ENCODE data around the gene ASB11. TPM values are rescaled to one million over a fixed set of nuclear protein-coding genes. Genes with fewer than 3 reads are reported as not detected.

Gene ASB11
- total RNA-seq, 1 experiment from 2014 or later, result not detected

GRCh38 chrX:15235001-15235400 is 80.4 kb downstream of the ASB11 start:
- ChIA-PET CTCF (no interaction called here), POLR2A (no interaction called here)
- H3K27me3 Mint-ChIP-seq (ENCODE audit: insufficient read depth, unreplicated experiment), result no peaks in the 10 kb centered on the region
- no peaks in the 10 kb centered on the region for H3K36me3 Mint-ChIP-seq (ENCODE audit: insufficient read depth, unreplicated experiment)
- H3K4me1 Mint-ChIP-seq (ENCODE audit: low read depth, unreplicated experiment), result no peaks in the 10 kb centered on the region
- no peak for DNase-seq
- H3K4me3 Mint-ChIP-seq (ENCODE audit: unreplicated experiment), result no peak overlapping the region
- no peaks in the 10 kb centered on the region for H3K9me3 ChIP-seq
- no peaks in the 10 kb centered on the region for H3K4me1 ChIP-seq
- H3K27me3 ChIP-seq (replicated peaks; ENCODE audit: control insufficient read depth, insufficient read depth, low read length), result no peaks in the 10 kb centered on the region
- H3K9me3 Mint-ChIP-seq (ENCODE audit: unreplicated experiment), result no peaks in the 10 kb centered on the region
- H3K27ac Mint-ChIP-seq (ENCODE audit: unreplicated experiment), result no peak overlapping the region
- BruUV-seq (replicated peaks), result no TSS peak
- intact Hi-C loops (cut with micrococcal nuclease; ENCODE audit: unreplicated experiment), result no loop called here
- no peak overlapping the region for H3K4me3 ChIP-seq (ENCODE audit: low read depth, low read length)
- TF ChIP-seq CTCF (IDR thresholded peaks at IDR 0.05; ENCODE audit: insufficient read depth in 1 of 2, low read depth in 1 of 2, low read length in 1 of 2, severe bottlenecking in 1 of 2, unreplicated experiment in 1 of 2), result no peak
- no peaks in the 10 kb centered on the region for H3K36me3 ChIP-seq (ENCODE audit: control insufficient read depth, insufficient read depth, low read length)

DNA sequence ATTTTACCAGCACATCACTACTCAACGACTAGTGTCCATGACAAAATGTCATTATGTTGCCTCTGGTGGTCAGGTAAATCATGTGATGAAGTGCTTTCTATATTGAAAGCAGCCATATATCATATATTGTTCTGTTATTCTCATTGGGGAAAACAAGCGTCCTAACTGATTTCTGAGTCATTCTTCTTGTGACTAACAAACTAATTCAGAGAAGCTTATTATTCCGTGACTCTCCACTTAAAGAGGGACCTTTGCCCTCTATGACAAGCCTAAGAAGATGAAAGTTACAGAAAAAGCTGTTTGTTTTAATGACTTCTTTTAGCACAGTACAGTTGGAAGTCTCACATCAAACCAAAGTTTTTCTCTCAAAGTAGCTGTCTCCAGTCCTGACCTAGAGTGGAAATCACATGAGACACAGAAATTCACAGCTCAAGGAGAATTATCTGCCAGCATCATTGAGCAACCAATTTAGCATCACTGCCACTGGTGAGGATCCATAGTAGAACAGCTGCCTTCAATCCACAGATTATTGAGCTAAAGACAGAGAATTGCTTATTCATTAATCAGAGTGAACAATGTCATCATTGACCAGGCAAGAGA is 81.9 kb downstream of the ASB11 start:
- H3K4me3 Mint-ChIP-seq (ENCODE audit: unreplicated experiment), result no peak overlapping the region
- no peaks in the 10 kb centered on the region for H3K9me3 Mint-ChIP-seq (ENCODE audit: unreplicated experiment)
- DNase-seq, result no peak
- H3K27ac Mint-ChIP-seq (ENCODE audit: unreplicated experiment), result no peak overlapping the region
- no peaks in the 10 kb centered on the region for H3K27me3 ChIP-seq (replicated peaks; ENCODE audit: control insufficient read depth, insufficient read depth, low read length)
- intact Hi-C loops (cut with micrococcal nuclease; ENCODE audit: unreplicated experiment), result no loop called here
- H3K4me3 ChIP-seq (ENCODE audit: low read depth, low read length), result no peak overlapping the region
- CTCF ChIA-PET, result no interaction called here
- no TSS peak for BruUV-seq (replicated peaks)
- no peaks in the 10 kb centered on the region for H3K9me3 ChIP-seq
- H3K36me3 Mint-ChIP-seq (ENCODE audit: insufficient read depth, unreplicated experiment), result no peaks in the 10 kb centered on the region
- H3K4me1 Mint-ChIP-seq (ENCODE audit: low read depth, unreplicated experiment), result no peaks in the 10 kb centered on the region
- H3K27me3 Mint-ChIP-seq (ENCODE audit: insufficient read depth, unreplicated experiment), result no peaks in the 10 kb centered on the region
- no peaks in the 10 kb centered on the region for H3K4me1 ChIP-seq
- TF ChIP-seq CTCF (IDR thresholded peaks at IDR 0.05; ENCODE audit: insufficient read depth in 1 of 2, low read depth in 1 of 2, low read length in 1 of 2, severe bottlenecking in 1 of 2, unreplicated experiment in 1 of 2), result no peak
- POLR2A ChIA-PET, result no interaction called here
- H3K36me3 ChIP-seq (ENCODE audit: control insufficient read depth, insufficient read depth, low read length), result no peaks in the 10 kb centered on the region

Other genes with a start within 250 kb of the ASB11 start
- 4.6 and 8.3 TPM in 2 replicates for gene ASB9, start 45.6 kb downstream of the ASB11 start, total RNA-seq (2022)
- 18.5 and 19.4 TPM in 2 replicates for gene PIGA, start 19.9 kb upstream of the ASB11 start, total RNA-seq (2022)
- gene VEGFD, start 68.8 kb upstream of the ASB11 start, total RNA-seq (2022), result 0.36 TPM in 1 of 2 replicates, not detected in the other
- 12.0 and 15.7 TPM in 2 replicates for gene PIR, start 177.7 kb upstream of the ASB11 start, total RNA-seq (2022)
- gene BMX, start 185.2 kb upstream of the ASB11 start, total RNA-seq (2022), result not detected in 2 replicates